IPS-20b (cell line): ENCODE data around the gene SPATS2L.

Source experiments
- H3K27ac ChIP-seq: one replicate; pipeline ENCODE4 v1.5.1; 2013; ENCODE audit warnings: low read length
- H3K27me3 ChIP-seq: 2 replicates; pipeline ENCODE4 v1.6.1; 2013; ENCODE audit warnings: mild to moderate bottlenecking, low read length, inconsistent platforms; ENCODE audit not compliant: insufficient read depth
- H3K36me3 ChIP-seq: 2 replicates; pipeline ENCODE4 v1.6.1; 2013; ENCODE audit warnings: low read depth, mild to moderate bottlenecking, inconsistent platforms, low read length, moderate library complexity; ENCODE audit not compliant: insufficient read depth
- H3K4me1 ChIP-seq: 2 replicates; pipeline ENCODE4 v1.6.1; 2013; ENCODE audit warnings: mild to moderate bottlenecking, control low read depth, inconsistent platforms, low read length, moderate library complexity; ENCODE audit not compliant: insufficient read depth
- H3K4me3 ChIP-seq: 2 replicates; pipeline ENCODE4 v1.5.1; 2013; ENCODE audit warnings: mild to moderate bottlenecking, low read length, inconsistent platforms
- H3K9ac ChIP-seq: 2 replicates; pipeline ENCODE4 v1.6.1; 2013; ENCODE audit warnings: low read depth, mild to moderate bottlenecking, inconsistent platforms, low read length, moderate library complexity
- H3K9me3 ChIP-seq: 2 replicates; pipeline ENCODE4 v1.6.1; 2013; ENCODE audit warnings: mild to moderate bottlenecking, low read depth, low read length, inconsistent platforms; ENCODE audit not compliant: insufficient read depth

Gene SPATS2L

GRCh38 chr2:200467806-200468681 is 161.6 kb downstream of the SPATS2L start:
- Histone ChIP-seq H3K36me3 (peaks cover 93% of the 10 kb centered on the region), H3K4me1 (no peaks in the 10 kb centered on the region; the same call in 1 of the 2 replicates), H3K27me3 (no peaks in the 10 kb centered on the region), H3K4me3 (no peak overlapping the region), H3K9me3 (no peaks in the 10 kb centered on the region), H3K9ac (no peak overlapping the region), H3K27ac (no peak overlapping the region)

GRCh38 chr2:200469708-200470211 is 163.3 kb downstream of the SPATS2L start:
- Histone ChIP-seq H3K36me3 (peaks cover 94% of the 10 kb centered on the region), H3K27me3 (no peaks in the 10 kb centered on the region), H3K9ac (no peak overlapping the region), H3K4me1 (no peaks in the 10 kb centered on the region; the same call in 1 of the 2 replicates), H3K9me3 (no peaks in the 10 kb centered on the region), H3K4me3 (no peak overlapping the region), H3K27ac (no peak overlapping the region)

DNA sequence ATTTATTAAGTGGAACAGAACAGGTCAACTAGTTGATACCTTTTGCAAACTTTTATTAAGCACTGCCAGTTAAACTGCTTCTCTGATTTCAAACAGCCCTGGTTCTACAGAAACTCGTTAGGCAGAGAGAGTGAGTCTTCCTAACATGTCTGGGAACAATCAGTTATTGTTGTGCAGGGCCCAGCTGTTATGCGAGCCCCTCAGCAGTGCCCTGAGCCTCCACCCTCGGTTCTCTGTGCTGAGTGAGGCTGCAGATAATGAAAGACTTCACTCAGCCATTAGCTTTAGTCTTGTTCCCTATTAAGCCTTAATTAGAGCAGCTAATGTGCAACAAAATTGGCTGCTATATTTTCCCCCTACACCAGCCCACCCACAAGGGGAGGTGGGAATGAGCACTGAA is 163.7 kb downstream of the SPATS2L start:
- H3K27ac ChIP-seq: no peak overlapping the region
- H3K4me3 ChIP-seq: no peak overlapping the region
- H3K9ac ChIP-seq: no peak overlapping the region
- H3K9me3 ChIP-seq: no peaks in the 10 kb centered on the region
- H3K4me1 ChIP-seq: no peaks in the 10 kb centered on the region; the same call in 1 of the 2 replicates
- peaks cover 94% of the 10 kb centered on the region for H3K36me3 ChIP-seq
- no peaks in the 10 kb centered on the region for H3K27me3 ChIP-seq

DNA sequence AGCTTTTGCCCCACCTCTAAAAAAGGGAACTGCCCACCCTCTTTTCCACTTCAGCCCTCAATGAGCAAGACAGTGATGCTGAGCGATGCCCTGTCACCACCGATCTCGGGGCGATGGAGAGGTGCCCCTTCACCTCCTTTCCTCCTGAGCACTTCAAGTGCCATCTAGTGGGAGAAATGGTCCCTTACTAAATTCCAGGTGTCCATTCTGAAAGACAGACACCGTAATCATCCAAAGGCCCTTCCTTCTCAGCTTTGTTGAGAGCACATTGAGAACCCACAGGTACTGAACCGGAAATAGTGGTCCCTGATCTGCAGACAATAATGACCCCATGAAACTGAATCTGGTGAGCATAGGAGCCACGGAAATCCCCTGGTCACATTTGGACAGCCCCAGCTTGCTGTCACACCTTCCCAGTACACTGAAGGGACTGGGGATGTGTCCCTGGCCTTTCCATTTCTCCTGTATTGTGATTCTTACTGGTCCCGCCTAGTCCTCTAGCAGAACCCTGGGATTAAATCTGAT is 164.9 kb downstream of the SPATS2L start:
- H3K4me1 ChIP-seq: peaks cover 2% of the 10 kb centered on the region; the same call in 1 of the 2 replicates
- H3K9ac ChIP-seq: no peak overlapping the region
- no peak overlapping the region for H3K27ac ChIP-seq
- no peaks in the 10 kb centered on the region for H3K9me3 ChIP-seq
- H3K36me3 ChIP-seq: peaks cover 98% of the 10 kb centered on the region
- no peaks in the 10 kb centered on the region for H3K27me3 ChIP-seq
- H3K4me3 ChIP-seq: no peak overlapping the region

- Histone ChIP-seq H3K4me1 (peaks cover 3% of the 10 kb centered on the region; the same call in 1 of the 2 replicates), H3K27me3 (no peaks in the 10 kb centered on the region), H3K27ac (no peak overlapping the region), H3K4me3 (no peak overlapping the region), H3K9me3 (no peaks in the 10 kb centered on the region), H3K36me3 (peaks cover 98% of the 10 kb centered on the region), H3K9ac (no peak overlapping the region)
Observed at GRCh38 chr2:200471928-200472645, 165.6 kb downstream of the SPATS2L start.

- Histone ChIP-seq H3K27ac (no peak overlapping the region), H3K9ac (no peak overlapping the region), H3K4me3 (no peak overlapping the region), H3K4me1 (peaks cover 3% of the 10 kb centered on the region; the same call in 1 of the 2 replicates), H3K9me3 (no peaks in the 10 kb centered on the region), H3K27me3 (no peaks in the 10 kb centered on the region), H3K36me3 (peaks cover 98% of the 10 kb centered on the region)
Observed at GRCh38 chr2:200472853-200473464, 166.5 kb downstream of the SPATS2L start.

GRCh38 chr2:200475795-200476194 is 169.3 kb downstream of the SPATS2L start:
- Histone ChIP-seq H3K4me3 (no peak overlapping the region), H3K27ac (no peak overlapping the region), H3K9ac (no peak overlapping the region), H3K9me3 (no peaks in the 10 kb centered on the region), H3K27me3 (no peaks in the 10 kb centered on the region), H3K4me1 (peaks cover 14% of the 10 kb centered on the region), H3K36me3 (peaks cover 92% of the 10 kb centered on the region)

DNA sequence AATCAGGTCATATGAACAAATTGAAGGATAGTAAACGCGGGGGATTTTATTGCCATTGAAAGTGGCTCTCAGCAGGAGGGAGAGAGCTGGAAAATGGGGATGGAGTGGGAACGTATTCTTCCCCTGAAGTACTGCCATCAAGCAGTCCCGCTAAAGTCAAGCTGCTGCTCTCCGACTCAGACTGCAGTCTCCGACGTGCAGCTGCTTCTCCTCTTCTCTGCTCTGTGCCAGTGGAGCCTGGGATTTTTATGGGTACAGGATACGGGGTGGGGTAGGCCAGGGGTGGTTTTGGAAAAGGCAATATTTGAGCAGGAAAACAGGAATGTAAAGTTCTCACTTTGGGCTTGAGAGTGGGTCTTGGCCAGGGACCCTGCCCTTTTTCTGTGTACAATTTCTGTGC is 170.3 kb downstream of the SPATS2L start:
- Histone ChIP-seq H3K4me1 (peaks cover 18% of the 10 kb centered on the region), H3K27me3 (no peaks in the 10 kb centered on the region), H3K27ac (no peak overlapping the region), H3K36me3 (peaks cover 81% of the 10 kb centered on the region), H3K9me3 (no peaks in the 10 kb centered on the region), H3K4me3 (no peak overlapping the region), H3K9ac (no peak overlapping the region)

DNA sequence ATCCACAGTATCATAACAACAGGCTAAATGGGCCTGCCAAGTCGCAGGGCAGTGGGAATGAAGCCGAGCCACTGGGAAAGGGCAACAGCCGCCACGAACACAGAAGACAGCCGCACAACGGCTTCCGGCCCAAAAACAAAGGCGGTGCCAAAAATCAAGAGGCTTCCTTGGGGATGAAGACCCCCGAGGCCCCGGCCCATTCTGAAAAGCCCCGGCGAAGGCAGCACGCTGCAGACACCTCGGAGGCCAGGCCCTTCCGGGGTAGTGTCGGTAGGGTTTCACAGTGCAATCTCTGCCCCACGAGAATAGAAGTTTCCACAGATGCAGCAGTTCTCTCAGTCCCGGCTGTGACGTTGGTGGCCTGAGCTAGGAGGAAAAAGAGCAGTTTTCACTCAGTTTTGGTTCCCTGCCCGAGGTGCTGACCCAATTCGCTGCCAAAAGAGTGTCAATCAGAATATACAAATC is 171.2 kb downstream of the SPATS2L start:
- Histone ChIP-seq H3K9ac (no peak overlapping the region), H3K27me3 (no peaks in the 10 kb centered on the region), H3K9me3 (no peaks in the 10 kb centered on the region), H3K4me1 (peaks cover 18% of the 10 kb centered on the region), H3K27ac (no peak overlapping the region), H3K4me3 (no peak overlapping the region), H3K36me3 (peaks cover 72% of the 10 kb centered on the region)

GRCh38 chr2:200479692-200480265 is 173.3 kb downstream of the SPATS2L start:
- Histone ChIP-seq H3K4me1 (peaks cover 21% of the 10 kb centered on the region), H3K27me3 (no peaks in the 10 kb centered on the region), H3K27ac (no peak overlapping the region), H3K9ac (no peak overlapping the region), H3K9me3 (no peaks in the 10 kb centered on the region), H3K4me3 (no peak overlapping the region), H3K36me3 (peaks cover 54% of the 10 kb centered on the region)

DNA sequence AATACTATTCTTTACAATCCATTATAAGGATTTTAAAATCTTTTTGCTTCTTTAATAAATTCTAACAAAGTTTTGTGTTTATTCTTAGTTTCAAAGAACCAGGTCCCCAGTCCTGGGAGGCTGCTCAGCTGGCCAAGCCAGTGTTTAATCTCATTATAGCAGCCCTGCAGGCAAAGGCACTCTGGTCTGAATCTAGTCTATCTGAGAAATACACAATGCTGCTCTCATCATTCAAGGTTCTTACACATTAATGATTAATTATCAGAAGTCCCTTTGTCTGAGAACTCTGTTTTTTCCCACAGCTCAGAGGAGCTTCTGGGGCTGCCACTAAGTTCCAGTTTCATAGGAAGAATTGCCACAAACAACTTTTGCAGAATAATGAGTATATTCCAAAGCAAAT is 175.7 kb downstream of the SPATS2L start:
- Histone ChIP-seq H3K27ac (no peak overlapping the region), H3K27me3 (no peaks in the 10 kb centered on the region), H3K4me1 (peaks cover 18% of the 10 kb centered on the region), H3K36me3 (peaks cover 30% of the 10 kb centered on the region), H3K9me3 (no peaks in the 10 kb centered on the region), H3K4me3 (no peak overlapping the region), H3K9ac (no peak overlapping the region)
